ENCODE results near the gene NSUN2.

The NSUN2 gene

DNA sequence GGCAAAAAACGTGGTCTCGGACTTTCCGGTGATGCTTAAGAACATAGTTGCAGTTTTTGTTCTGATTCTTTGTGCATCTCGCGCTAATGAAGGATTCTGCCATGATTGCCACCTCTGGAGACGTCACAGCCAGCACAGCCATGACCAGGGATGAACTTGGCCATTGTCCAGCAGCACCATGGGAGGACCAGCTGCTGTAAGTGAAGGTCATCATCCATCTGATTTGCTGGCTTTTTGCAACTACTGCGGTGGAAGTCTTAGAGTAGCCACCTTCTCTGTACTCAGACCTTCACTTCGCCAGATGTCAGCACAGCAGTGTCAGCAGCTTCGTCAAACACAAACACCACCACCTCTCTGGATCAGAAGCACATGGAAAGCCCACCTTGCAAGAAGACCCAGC, 45.7 kb downstream of the NSUN2 start:
- H3K4me3 ChIP-seq (ENCODE audit: low read length) = no peak overlapping the region
- no peak for TF ChIP-seq ZNF274 (IDR thresholded peaks at IDR 0.05; ENCODE audit: low read depth, low read length)

GRCh38 chr5:6586647-6587042, 46.2 kb downstream of the NSUN2 start:
- TF ChIP-seq ZNF274 (IDR thresholded peaks at IDR 0.05; ENCODE audit: low read depth, low read length) = no peak
- H3K4me3 ChIP-seq (ENCODE audit: low read length) = no peak overlapping the region

GRCh38 chr5:6585939-6586646, 46.8 kb downstream of the NSUN2 start:
- no peak for TF ChIP-seq ZNF274 (IDR thresholded peaks at IDR 0.05; ENCODE audit: low read depth, low read length)
- H3K4me3 ChIP-seq (ENCODE audit: low read length) = no peak overlapping the region

DNA sequence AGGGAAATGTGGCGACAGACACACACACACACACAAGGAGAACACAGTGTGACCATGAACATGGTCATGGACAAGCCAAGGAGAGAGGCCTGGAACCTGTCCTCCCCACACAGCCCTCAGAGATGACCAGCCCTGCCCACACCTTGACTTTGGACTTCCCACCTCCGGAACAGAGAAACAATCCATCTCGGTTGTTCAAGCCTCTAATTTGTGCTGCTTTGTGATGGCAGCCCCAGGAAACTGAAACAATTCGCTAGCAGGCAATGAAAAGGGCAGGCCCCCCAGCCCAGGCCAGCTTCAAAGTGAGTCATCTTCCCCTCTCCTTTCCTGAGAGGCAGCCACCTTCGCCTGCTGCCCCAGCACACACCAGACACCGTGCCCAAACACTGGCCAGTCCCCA, 47.7 kb downstream of the NSUN2 start:
- H3K4me3 ChIP-seq (ENCODE audit: low read length) = no peak overlapping the region
- TF ChIP-seq ZNF274 (IDR thresholded peaks at IDR 0.05; ENCODE audit: low read depth, low read length) = no peak

- TF ChIP-seq ZNF274 (IDR thresholded peaks at IDR 0.05; ENCODE audit: low read depth, low read length) = no peak
- H3K4me3 ChIP-seq (ENCODE audit: low read length) = no peak overlapping the region
Measured at GRCh38 chr5:6584727-6585126, 48.1 kb downstream of the NSUN2 start.

DNA sequence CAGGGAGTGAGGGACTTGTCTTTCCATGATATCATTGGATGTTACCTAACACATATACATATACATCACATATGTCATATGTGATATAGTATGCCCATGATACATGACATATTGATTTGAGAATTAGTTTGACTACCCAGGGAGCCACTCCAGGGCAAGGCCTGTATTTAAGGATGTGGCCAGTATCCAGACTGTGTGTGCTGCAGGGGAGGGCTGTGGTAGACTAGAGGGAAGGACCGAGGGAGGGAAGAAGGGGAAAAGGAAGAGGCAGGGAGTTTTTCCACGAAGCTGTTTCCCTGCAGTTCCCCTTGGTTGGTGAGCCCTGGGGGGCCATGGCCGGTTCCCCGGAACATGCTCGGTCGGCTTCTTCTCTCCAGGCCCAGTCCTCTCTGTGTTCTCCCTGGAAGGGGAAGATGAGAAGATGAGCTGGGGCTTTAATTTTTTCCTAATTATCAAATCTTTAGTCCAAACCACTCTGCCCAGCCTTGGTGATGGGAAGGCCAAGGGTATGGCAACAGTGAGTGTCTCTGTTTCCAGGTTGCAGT, 48.7 kb downstream of the NSUN2 start:
- TF ChIP-seq ZNF274 (IDR thresholded peaks at IDR 0.05; ENCODE audit: low read depth, low read length) = no peak
- no peak overlapping the region for H3K4me3 ChIP-seq (ENCODE audit: low read length)

- no peak overlapping the region; the same call in 1 of the 2 replicates for H3K4me3 ChIP-seq (ENCODE audit: low read length)
- TF ChIP-seq ZNF274 (IDR thresholded peaks at IDR 0.05; ENCODE audit: low read depth, low read length) = no peak
Measured at GRCh38 chr5:6583049-6583880, 49.6 kb downstream of the NSUN2 start.

DNA sequence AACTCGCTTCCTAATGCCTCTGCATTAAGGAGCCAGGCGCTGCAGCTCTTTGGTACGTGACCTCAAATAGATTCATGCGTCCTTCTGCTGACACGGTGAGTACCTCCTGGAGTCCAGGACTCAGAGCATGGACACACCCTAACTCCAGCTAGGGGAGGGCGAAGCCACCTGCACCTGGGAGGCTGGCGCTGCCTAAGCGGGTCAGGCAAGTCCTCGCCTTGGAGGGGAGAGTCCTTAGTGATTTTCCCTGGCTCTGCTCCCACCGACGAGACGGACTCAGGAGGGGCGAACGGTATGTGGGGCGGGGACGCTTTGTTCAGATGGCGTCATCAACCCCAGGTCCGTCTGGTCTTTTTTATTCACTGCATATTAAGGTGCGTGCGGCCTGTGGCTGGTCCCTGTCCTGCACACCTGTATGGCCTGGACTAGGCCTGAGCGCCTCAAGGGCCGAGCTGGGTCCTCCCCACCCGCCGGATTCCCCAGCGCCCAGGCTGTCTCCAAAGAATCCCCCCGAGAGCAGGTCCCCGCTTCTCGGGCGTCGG, 50.3 kb downstream of the NSUN2 start:
- TF ChIP-seq ZNF274 (IDR thresholded peaks at IDR 0.05; ENCODE audit: low read depth, low read length) = no peak
- no peak overlapping the region for H3K4me3 ChIP-seq (ENCODE audit: low read length)

DNA sequence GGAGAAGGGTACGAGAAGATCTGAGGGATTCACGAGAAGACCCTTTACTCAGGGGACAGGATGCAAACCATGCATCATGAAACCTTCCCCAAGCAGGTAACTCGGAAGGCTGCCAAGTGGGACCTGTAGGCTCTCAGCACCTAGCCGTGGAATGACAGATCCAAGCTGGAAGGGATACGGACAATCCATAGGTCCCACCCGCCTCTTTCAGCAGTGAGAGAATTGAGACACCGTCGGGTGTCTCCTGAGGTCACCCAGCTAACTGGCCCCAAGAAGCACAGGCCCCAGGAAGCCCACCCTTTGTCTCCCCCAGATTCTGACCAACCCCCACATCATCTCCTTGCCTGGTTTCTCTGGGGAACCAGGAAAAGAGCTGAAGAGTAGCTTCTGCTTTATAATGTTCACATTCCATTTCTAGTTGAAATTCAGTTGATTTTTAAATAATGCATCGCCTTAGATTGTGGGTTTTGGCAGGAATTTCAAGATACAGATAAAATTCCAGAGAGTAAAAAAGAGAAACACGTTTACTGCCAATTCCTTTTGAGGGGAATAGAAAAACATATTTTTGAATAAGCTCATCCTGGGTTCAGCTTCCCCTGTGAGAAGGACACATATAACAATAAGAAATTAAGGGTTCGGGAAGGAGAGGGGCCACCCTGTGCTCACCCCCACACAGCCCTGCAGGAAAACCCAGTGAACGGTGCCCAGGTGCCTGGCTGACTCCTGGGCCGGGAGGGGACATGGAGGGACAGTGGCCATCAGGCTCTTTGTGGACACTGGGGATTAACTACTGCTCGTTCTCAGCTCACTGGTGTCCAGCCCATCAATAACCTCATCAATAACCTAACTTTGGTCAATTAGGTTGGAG, 51.1 kb downstream of the NSUN2 start:
- no peak overlapping the region for H3K4me3 ChIP-seq (ENCODE audit: low read length)
- no peak for TF ChIP-seq ZNF274 (IDR thresholded peaks at IDR 0.05; ENCODE audit: low read depth, low read length)

- no peak overlapping the region for H3K4me3 ChIP-seq (ENCODE audit: low read length)
- TF ChIP-seq ZNF274 (IDR thresholded peaks at IDR 0.05; ENCODE audit: low read depth, low read length) = no peak
Measured at GRCh38 chr5:6581090-6581489, 51.8 kb downstream of the NSUN2 start.

DNA sequence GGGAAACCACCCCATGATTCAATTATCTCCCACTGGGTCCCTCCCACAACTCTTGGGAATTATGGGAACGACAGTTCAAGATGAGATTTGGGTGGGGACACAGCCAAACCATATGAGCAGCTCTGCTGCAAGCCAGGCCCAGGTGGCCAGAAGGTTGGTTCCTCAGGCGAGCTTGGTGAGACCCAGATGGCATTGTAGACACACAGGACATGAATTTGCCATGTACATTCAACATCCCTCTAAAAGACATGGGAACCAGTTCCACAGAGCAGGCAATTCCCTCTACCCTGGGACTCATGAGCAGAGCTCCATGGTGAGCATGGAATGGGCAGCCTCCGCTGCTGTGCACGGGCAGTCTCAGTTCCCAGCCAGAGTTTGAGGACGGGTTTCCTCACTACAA, 53.3 kb downstream of the NSUN2 start:
- no peak overlapping the region for H3K4me3 ChIP-seq (ENCODE audit: low read length)
- TF ChIP-seq ZNF274 (IDR thresholded peaks at IDR 0.05; ENCODE audit: low read depth, low read length) = no peak

DNA sequence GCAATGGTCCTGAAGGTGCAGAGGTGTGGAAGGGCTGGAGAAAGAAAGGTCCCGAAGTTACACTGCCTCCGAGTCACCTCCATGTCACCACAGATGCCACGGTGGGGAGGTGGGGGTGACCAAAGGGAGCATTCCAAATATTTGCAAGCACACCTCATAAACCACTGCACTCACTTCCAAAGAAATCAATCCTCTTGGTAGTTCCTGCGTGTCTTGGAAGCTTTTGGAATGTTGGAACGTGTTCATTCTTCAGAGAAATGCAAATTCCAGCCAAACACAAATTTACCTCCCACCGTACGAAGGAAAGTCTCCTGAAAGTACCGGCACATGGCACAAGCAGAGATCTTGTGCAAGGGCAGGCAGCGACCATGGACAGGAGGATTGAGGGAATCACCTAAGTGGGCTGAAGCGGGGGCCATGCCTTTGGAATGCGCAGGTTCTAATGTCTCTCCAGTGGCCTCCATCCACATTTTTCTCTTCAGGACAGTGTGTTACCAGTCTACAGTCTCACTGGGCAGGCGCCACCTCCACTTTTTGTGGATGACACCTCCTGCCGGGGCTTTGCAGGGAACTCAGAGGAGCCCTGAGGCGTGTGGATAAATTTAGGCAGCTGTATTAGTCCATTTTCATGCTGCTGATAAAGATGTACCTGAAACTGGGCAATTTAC, 54.0 kb downstream of the NSUN2 start:
- H3K4me3 ChIP-seq (ENCODE audit: low read length) = no peak overlapping the region
- no peak for TF ChIP-seq ZNF274 (IDR thresholded peaks at IDR 0.05; ENCODE audit: low read depth, low read length)

- TF ChIP-seq ZNF274 (IDR thresholded peaks at IDR 0.05; ENCODE audit: low read depth, low read length) = no peak
- H3K4me3 ChIP-seq (ENCODE audit: low read length) = no peak overlapping the region
Measured at GRCh38 chr5:6576861-6577501, 55.9 kb downstream of the NSUN2 start.

Data from GM08714 (cell line).